ENCODE measurements around the gene RBM19. TPM values are rescaled to one million over a fixed set of nuclear protein-coding genes. Genes with fewer than 3 reads are reported as not detected.

RBM19 gene
- total and polyA plus RNA-seq, 11 donors: 12.7 to 27.1 (median 17.4) TPM

GRCh38 chr12:113941208-113941486 is 25.0 kb downstream of the RBM19 start:
- DNase-seq: no peak
- H3K36me3 ChIP-seq: peaks cover 0 to 100% (median 95%) of the 10 kb centered on the region in 9 donors

GRCh38 chr12:113940357-113941207 is 25.5 kb downstream of the RBM19 start:
- DNase-seq (no peak), ATAC-seq (peak in 1 of 4 donors; percentile 19)
- no peak for TF ChIP-seq POLR2A (IDR thresholded peaks at IDR 0.05)
- no peak for TF ChIP-seq CTCF (IDR thresholded peaks at IDR 0.05)
- Histone ChIP-seq H3K27me3 (no peaks in the 10 kb centered on the region), H3K9me3 (no peaks in the 10 kb centered on the region), H3K36me3 (peaks cover 0 to 100% (median 93%) of the 10 kb centered on the region in 9 donors), H3K27ac (no peak overlapping the region), H3K4me1 (no peaks in the 10 kb centered on the region), H3K4me3 (no peak overlapping the region)
- WGBS, 4 donors: 81 to 89% (median 84%) methylated on average over 8 to 11 of the region's 11 CpGs
- intact Hi-C loops (cut with DNase I): no loop called here

More at GRCh38 chr12:113941208-113941486, 25.0 kb downstream of the RBM19 start:
- H3K9me3 ChIP-seq: no peaks in the 10 kb centered on the region
- 88 to 100% (median 97%) methylated on average over 1 of the region's 1 CpG for WGBS, 4 donors
- no peaks in the 10 kb centered on the region for H3K4me1 ChIP-seq
- no peak for ATAC-seq
- intact Hi-C loops (cut with DNase I): no loop called here
- H3K27ac ChIP-seq: no peak overlapping the region
- TF ChIP-seq CTCF (IDR thresholded peaks at IDR 0.05) (no peak), POLR2A (IDR thresholded peaks at IDR 0.05) (no peak)
- H3K27me3 ChIP-seq: no peaks in the 10 kb centered on the region
- H3K4me3 ChIP-seq: no peak overlapping the region

GRCh38 chr12:113939867-113940266 is 26.3 kb downstream of the RBM19 start:
- Histone ChIP-seq H3K27ac (no peak overlapping the region), H3K9me3 (no peaks in the 10 kb centered on the region), H3K27me3 (no peaks in the 10 kb centered on the region), H3K36me3 (peaks cover 0 to 100% (median 93%) of the 10 kb centered on the region in 9 donors), H3K4me1 (no peaks in the 10 kb centered on the region), H3K4me3 (no peak overlapping the region)
- 93 to 100% (median 94%) methylated on average over 4 to 10 of the region's 10 CpGs for WGBS, 4 donors
- ATAC-seq: peak in 1 of 4 donors; percentile 11
- no peak for DNase-seq
- intact Hi-C loops (cut with DNase I): no loop called here
- TF ChIP-seq CTCF (IDR thresholded peaks at IDR 0.05): no peak
- TF ChIP-seq POLR2A (IDR thresholded peaks at IDR 0.05): no peak

GRCh38 chr12:113938471-113938870 is 27.7 kb downstream of the RBM19 start:
- Histone ChIP-seq H3K9me3 (no peaks in the 10 kb centered on the region), H3K4me3 (no peak overlapping the region), H3K27me3 (no peaks in the 10 kb centered on the region), H3K4me1 (no peaks in the 10 kb centered on the region), H3K36me3 (peaks cover 0 to 96% (median 89%) of the 10 kb centered on the region in 9 donors), H3K27ac (no peak overlapping the region)
- TF ChIP-seq POLR2A (IDR thresholded peaks at IDR 0.05): no peak
- TF ChIP-seq CTCF (IDR thresholded peaks at IDR 0.05): no peak
- no peak for DNase-seq
- ATAC-seq: no peak
- WGBS, 4 donors: 77 to 96% (median 94%) methylated on average over 5 of the region's 5 CpGs
- intact Hi-C loops (cut with DNase I): no loop called here

Measured in heart left ventricle (tissue), 16 donors.